CD14-positive monocyte (primary cell): ENCODE measurements around the gene OR51E2. TPM values are rescaled to one million over a fixed set of nuclear protein-coding genes. Genes with fewer than 3 reads are reported as not detected.
A peak's percentile ranks its signal among the peaks of the same experiment; 100 is the strongest.

Source experiments
- DNase-seq, 3 donors: peaks; one replicate each; pipeline ENCODE4 v3.0.0-alpha.2; 2011 to 2022
- H2AFZ ChIP-seq: 2 replicates; pipeline ENCODE4 v1.6.0; 2012; ENCODE audit warnings: mild to moderate bottlenecking, low read depth, low read length, inconsistent platforms; ENCODE audit not compliant: insufficient read depth, poor library complexity, severe bottlenecking
- H3K27ac ChIP-seq, 2 donors: 1 replicate in 1 of 2; 2 replicates in 1 of 2; pipeline ENCODE4 v1.5.1; 2012 to 2013; ENCODE audit warnings: low read length in 2 of 2, control low read depth in 1 of 2, inconsistent platforms in 1 of 2, low read depth in 1 of 2, mild to moderate bottlenecking in 1 of 2
- H3K27me3 ChIP-seq, 2 donors: one replicate each; pipeline versions ENCODE4 v1.6.0 to v1.6.1; 2011 to 2013; ENCODE audit warnings: low read length in 2 of 2; ENCODE audit not compliant: control insufficient read depth in 2 of 2, insufficient read depth in 2 of 2
- H3K36me3 ChIP-seq, 2 donors: replicated peaks in 1 of 2; 1 replicate in 1 of 2; 2 replicates in 1 of 2; pipeline versions ENCODE4 v1.5.1 to v1.6.1; 2012 to 2013; ENCODE audit warnings: low read length in 2 of 2, control low read depth in 1 of 2, inconsistent platforms in 1 of 2, mild to moderate bottlenecking in 1 of 2; ENCODE audit not compliant: insufficient read depth in 2 of 2, control insufficient read depth in 1 of 2
- H3K4me1 ChIP-seq, 2 donors: 1 replicate in 1 of 2; 2 replicates in 1 of 2; pipeline versions ENCODE4 v1.5.1 to v1.6.1; 2012 to 2013; ENCODE audit warnings: low read length in 2 of 2, control low read depth in 1 of 2, inconsistent platforms in 1 of 2, mild to moderate bottlenecking in 1 of 2, moderate library complexity in 1 of 2; ENCODE audit not compliant: insufficient read depth in 2 of 2, control insufficient read depth in 1 of 2
- H3K4me2 ChIP-seq: replicated peaks from 2 replicates; pipeline ENCODE3; 2012; ENCODE audit warnings: low read length, moderate library complexity, mild to moderate bottlenecking; ENCODE audit not compliant: poor library complexity, severe bottlenecking; ENCODE audit errors: extremely low read depth
- H3K4me3 ChIP-seq, 3 experiments: fragments of 200-600 bp in 1 of 3; sonication (generic) in 1 of 3; replicated peaks in 1 of 3; 1 replicate in 2 of 3; 2 replicates in 1 of 3; pipeline ENCODE4 v1.5.1; 2011 to 2013; ENCODE audit warnings: low read length in 3 of 3, mild to moderate bottlenecking in 3 of 3, control low read depth in 2 of 3, low read depth in 2 of 3, inconsistent platforms in 1 of 3, moderate library complexity in 1 of 3
- H3K79me2 ChIP-seq: 2 replicates; pipeline ENCODE4 v1.6.0; 2012; ENCODE audit warnings: mild to moderate bottlenecking, control low read depth, inconsistent platforms, low read length, moderate library complexity; ENCODE audit not compliant: insufficient read depth
- H3K9ac ChIP-seq: 2 replicates; pipeline ENCODE4 v1.6.0; 2017; ENCODE audit warnings: low read length, mild to moderate bottlenecking; ENCODE audit not compliant: insufficient read depth, poor library complexity, severe bottlenecking
- H3K9me3 ChIP-seq, 2 donors: replicated peaks in 1 of 2; 1 replicate in 1 of 2; 2 replicates in 1 of 2; pipeline versions ENCODE4 v1.5.1 to v1.6.1; 2012 to 2013; ENCODE audit warnings: low read length in 2 of 2, control low read depth in 1 of 2; ENCODE audit not compliant: control insufficient read depth in 1 of 2, insufficient read depth in 1 of 2
- H4K20me1 ChIP-seq: 2 replicates; pipeline ENCODE4 v1.6.0; 2012; ENCODE audit warnings: mild to moderate bottlenecking, low read length, control low read depth, moderate library complexity; ENCODE audit not compliant: insufficient read depth
- H3K27ac Mint-ChIP-seq, 7 donors: one replicate each; pipeline ENCODE4 v1.8.0; 2020; ENCODE audit warnings: mild to moderate bottlenecking in 7 of 7, mixed read lengths in 7 of 7, moderate library complexity in 6 of 7, inconsistent platforms in 2 of 7
- H3K27me3 Mint-ChIP-seq, 3 donors: one replicate each; pipeline ENCODE4 v1.8.0; 2021 to 2022; ENCODE audit warnings: low read depth in 3 of 3, mild to moderate bottlenecking in 3 of 3, mixed read lengths in 3 of 3, moderate library complexity in 3 of 3, inconsistent platforms in 1 of 3
- H3K36me3 Mint-ChIP-seq, 2 donors: one replicate each; pipeline ENCODE4 v1.8.0; 2020; ENCODE audit warnings: mixed read lengths in 2 of 2, inconsistent platforms in 1 of 2, mild to moderate bottlenecking in 1 of 2
- H3K4me1 Mint-ChIP-seq: one replicate; pipeline ENCODE4 v1.8.0; 2020; ENCODE audit warnings: mild to moderate bottlenecking, mixed read lengths
- H3K4me3 Mint-ChIP-seq, 2 donors: one replicate each; pipeline ENCODE4 v1.8.0; 2020; ENCODE audit warnings: mild to moderate bottlenecking in 2 of 2, mixed read lengths in 2 of 2, moderate library complexity in 1 of 2
- H3K9me3 Mint-ChIP-seq, 7 donors: one replicate each; pipeline ENCODE4 v1.8.0; 2020 to 2022; ENCODE audit warnings: mixed read lengths in 7 of 7, mild to moderate bottlenecking in 6 of 7, moderate library complexity in 6 of 7, inconsistent platforms in 2 of 7
- WGBS: methylation state at CpG from one replicate; pipeline ENCODE4 v1.1.5; 2013; ENCODE audit warnings: missing lambda C conversion rate; ENCODE audit not compliant: insufficient coverage; 5-methylcytosine and 5-hydroxymethylcytosine counted together
- intact Hi-C, 2 donors: fragments of 100-400 bp; cut with micrococcal nuclease; formaldehyde crosslinking; loops; one replicate each; pipeline versions ENCODE4 v1.15.0 to v1.15.1; 2023
- polyA plus RNA-seq, 3 donors: library from polyadenylated mRNA; depleted of rRNA in 1 of 3; unstranded in 2 of 3; stranded (reverse) in 1 of 3; fragments of 300-500 nt in 2 of 3; fragments of >200 nt in 1 of 3; fragmentation: Illumina TruSeq in 2 of 3; gene quantifications; 1 replicate in 2 of 3; 2 replicates in 1 of 3; pipeline ENCODE4 v1.2.3, GENCODE V29; 2012 to 2021
- TF ChIP-seq, protein P1 (sequence below): fragments of 200-600 bp; IDR thresholded peaks from one replicate; pipeline ENCODE4 v1.8.0; 2022; ENCODE audit warnings: antibody characterized with exemption, mild to moderate bottlenecking

The OR51E2 gene
- polyA plus RNA-seq, 3 donors, result not detected

GRCh38 chr11:4644233-4644632 is 53.4 kb downstream of the OR51E2 start:
- no peaks in the 10 kb centered on the region for H3K9me3 ChIP-seq
- no peak overlapping the region for H3K9ac ChIP-seq
- TF ChIP-seq, protein P1, sequence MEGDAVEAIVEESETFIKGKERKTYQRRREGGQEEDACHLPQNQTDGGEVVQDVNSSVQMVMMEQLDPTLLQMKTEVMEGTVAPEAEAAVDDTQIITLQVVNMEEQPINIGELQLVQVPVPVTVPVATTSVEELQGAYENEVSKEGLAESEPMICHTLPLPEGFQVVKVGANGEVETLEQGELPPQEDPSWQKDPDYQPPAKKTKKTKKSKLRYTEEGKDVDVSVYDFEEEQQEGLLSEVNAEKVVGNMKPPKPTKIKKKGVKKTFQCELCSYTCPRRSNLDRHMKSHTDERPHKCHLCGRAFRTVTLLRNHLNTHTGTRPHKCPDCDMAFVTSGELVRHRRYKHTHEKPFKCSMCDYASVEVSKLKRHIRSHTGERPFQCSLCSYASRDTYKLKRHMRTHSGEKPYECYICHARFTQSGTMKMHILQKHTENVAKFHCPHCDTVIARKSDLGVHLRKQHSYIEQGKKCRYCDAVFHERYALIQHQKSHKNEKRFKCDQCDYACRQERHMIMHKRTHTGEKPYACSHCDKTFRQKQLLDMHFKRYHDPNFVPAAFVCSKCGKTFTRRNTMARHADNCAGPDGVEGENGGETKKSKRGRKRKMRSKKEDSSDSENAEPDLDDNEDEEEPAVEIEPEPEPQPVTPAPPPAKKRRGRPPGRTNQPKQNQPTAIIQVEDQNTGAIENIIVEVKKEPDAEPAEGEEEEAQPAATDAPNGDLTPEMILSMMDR, result no peak
- H2AFZ ChIP-seq, result no peak overlapping the region
- H3K27ac Mint-ChIP-seq, result no peak overlapping the region
- no peak for DNase-seq
- WGBS, result 89% methylated on average over 4 of the region's 4 CpGs
- H3K4me2 ChIP-seq, result no peak overlapping the region
- H4K20me1 ChIP-seq, result no peaks in the 10 kb centered on the region
- H3K9me3 Mint-ChIP-seq, result no peaks in the 10 kb centered on the region
- peaks cover 0 to 8% (median 5%) of the 10 kb centered on the region in 3 donors for H3K27me3 Mint-ChIP-seq
- H3K4me1 ChIP-seq, result no peaks in the 10 kb centered on the region
- no peak overlapping the region for H3K4me3 ChIP-seq
- no peaks in the 10 kb centered on the region for H3K79me2 ChIP-seq
- intact Hi-C loops, result no loop called here
- no peaks in the 10 kb centered on the region for H3K36me3 ChIP-seq
- no peak overlapping the region for H3K4me3 Mint-ChIP-seq
- H3K27me3 ChIP-seq, result no peaks in the 10 kb centered on the region
- no peaks in the 10 kb centered on the region for H3K4me1 Mint-ChIP-seq
- H3K27ac ChIP-seq, result no peak overlapping the region
- H3K36me3 Mint-ChIP-seq, result no peaks in the 10 kb centered on the region

DNA sequence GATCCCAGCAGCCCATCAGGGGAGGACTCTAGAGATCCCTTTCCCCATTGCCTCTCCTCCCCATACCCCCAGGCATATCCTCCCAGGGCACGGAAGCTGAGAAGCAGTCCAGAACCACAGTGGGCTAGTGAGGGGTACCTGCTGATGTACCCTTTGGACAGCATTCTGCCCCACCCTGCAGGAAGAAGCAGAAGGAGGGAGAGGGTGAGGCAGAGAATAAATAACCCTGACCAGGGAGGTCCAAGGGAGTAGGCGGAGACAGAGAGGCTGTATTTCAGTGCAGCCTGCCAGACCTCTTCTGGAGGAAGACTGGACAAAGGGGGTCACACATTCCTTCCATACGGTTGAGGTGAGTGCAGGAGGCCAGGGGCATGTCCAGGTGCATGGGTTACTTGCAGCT is 54.0 kb downstream of the OR51E2 start, which contains the start of gene OR51E1:
Gene OR51E1 (plus strand): TSS at position 301 of the 400 bp plus-strand sequence. CDS start 8,545 bp downstream, outside the sequence.
- no peak within 1 kb of the TSS for H2AFZ ChIP-seq
- no peaks in the 10 kb centered on the region for H3K4me1 Mint-ChIP-seq
- no peaks in the 10 kb centered on the region for H3K9me3 Mint-ChIP-seq
- no peaks in the 10 kb centered on the region for H3K79me2 ChIP-seq
- no peak within 1 kb of the TSS for H3K27ac ChIP-seq
- no peak within 1 kb of the TSS for H3K4me3 ChIP-seq
- TF ChIP-seq, protein P1, result no peak
- peak within 1 kb of the TSS in 1 of 7 donors; percentile 55 for H3K27ac Mint-ChIP-seq
- intact Hi-C loops, result no loop called here
- peaks cover 0 to 8% (median 5%) of the 10 kb centered on the region in 3 donors for H3K27me3 Mint-ChIP-seq
- H3K27me3 ChIP-seq, result no peaks in the 10 kb centered on the region
- no peaks in the 10 kb centered on the region for H4K20me1 ChIP-seq
- no peaks in the 10 kb centered on the region for H3K4me1 ChIP-seq
- no peak within 1 kb of the TSS for H3K9ac ChIP-seq
- H3K36me3 Mint-ChIP-seq, result no peaks in the 10 kb centered on the region
- H3K4me2 ChIP-seq, result no peak within 1 kb of the TSS
- H3K4me3 Mint-ChIP-seq, result no peak within 1 kb of the TSS
- no peaks in the 10 kb centered on the region for H3K9me3 ChIP-seq
- no peaks in the 10 kb centered on the region for H3K36me3 ChIP-seq
- 80% methylated on average over 2 of the region's 3 CpGs for WGBS
- no peak for DNase-seq
